Natural killer cell treated with Interleukin-12 subunit alpha and Interleukin-12 subunit beta and Interleukin-15 and Interleukin-18, amount 100 ng/mL, for 72 hours (primary cell): ENCODE results near the gene ZDHHC24. TPM values are rescaled to one million over a fixed set of nuclear protein-coding genes. Genes with fewer than 3 reads are reported as not detected.

Experiments used
- ATAC-seq, 2 donors: fragments of 150-1000 bp; cut with Tn5 transposase in 1 of 2; sonication (Bioruptor Pico), chemical (Tn5 transposase) in 1 of 2; 2 replicates each; pipeline ENCODE4 v1.10.0; 2021
- DNase-seq: peaks from one replicate; pipeline ENCODE4 v3.0.0; 2022; ENCODE audit warnings: low spot score
- H3K27ac Mint-ChIP-seq, 2 donors: 1 replicate in 1 of 2; 2 replicates in 1 of 2; pipeline ENCODE4 v1.8.0; 2022; ENCODE audit warnings: mixed read lengths in 2 of 2, mild to moderate bottlenecking in 1 of 2, moderate library complexity in 1 of 2
- H3K27me3 Mint-ChIP-seq, 2 donors: 1 replicate in 1 of 2; 2 replicates in 1 of 2; pipeline ENCODE4 v1.8.0; 2022; ENCODE audit warnings: mixed read lengths in 2 of 2
- H3K36me3 Mint-ChIP-seq: one replicate; pipeline ENCODE4 v1.8.0; 2022; ENCODE audit warnings: mixed read lengths
- H3K4me1 Mint-ChIP-seq, 2 donors: 1 replicate in 1 of 2; 2 replicates in 1 of 2; pipeline ENCODE4 v1.8.0; 2022; ENCODE audit warnings: low read depth in 2 of 2, mixed read lengths in 2 of 2, mild to moderate bottlenecking in 1 of 2
- H3K4me3 Mint-ChIP-seq: one replicate; pipeline ENCODE4 v1.8.0; 2022; ENCODE audit warnings: mixed read lengths
- H3K9me3 Mint-ChIP-seq: 2 replicates; pipeline ENCODE4 v1.8.0; 2022; ENCODE audit warnings: mixed read lengths
- total RNA-seq, 2 donors: library from RNA; stranded (reverse); gene quantifications; one replicate each; pipeline ENCODE4 v1.2.3, GENCODE V29; 2022

ZDHHC24 gene
- total RNA-seq, 2 donors from 2014 or later, result 15.9 to 19.5 TPM

DNA sequence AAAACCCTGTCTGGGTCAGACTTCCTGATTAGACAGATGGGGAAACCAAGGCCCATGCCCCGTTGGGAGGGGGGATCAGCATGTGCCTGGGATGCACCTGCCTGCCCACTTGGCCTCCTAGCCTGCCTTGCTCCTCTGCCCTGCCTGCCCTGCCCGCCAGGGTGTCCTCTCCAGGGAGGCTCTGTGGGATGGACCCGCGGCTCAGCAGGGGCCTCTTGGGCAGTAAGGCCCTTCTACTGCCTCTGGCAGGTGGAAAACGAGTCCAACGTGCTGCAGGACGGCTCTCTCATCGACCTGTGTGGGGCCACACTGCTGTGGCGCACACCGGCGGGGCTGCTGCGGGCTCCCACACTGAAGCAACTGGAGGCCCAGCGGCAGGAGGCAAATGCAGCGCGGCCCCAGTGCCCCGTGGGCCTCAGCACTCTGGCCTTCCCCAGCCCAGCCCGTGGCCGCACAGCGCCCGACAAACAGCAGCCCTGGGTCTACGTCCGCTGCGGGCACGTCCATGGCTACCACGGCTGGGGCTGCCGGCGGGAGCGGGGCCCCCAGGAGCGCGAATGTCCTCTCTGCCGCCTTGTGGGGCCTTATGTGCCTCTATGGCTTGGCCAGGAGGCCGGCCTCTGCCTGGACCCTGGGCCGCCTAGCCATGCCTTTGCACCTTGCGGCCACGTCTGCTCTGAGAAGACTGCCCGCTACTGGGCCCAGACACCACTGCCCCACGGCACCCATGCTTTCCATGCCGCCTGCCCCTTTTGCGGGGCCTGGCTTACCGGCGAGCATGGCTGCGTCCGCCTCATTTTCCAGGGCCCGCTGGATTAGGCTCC lies 70.3 kb downstream of the ZDHHC24 start:
- H3K4me3 Mint-ChIP-seq, result no peak overlapping the region
- no peak for ATAC-seq
- no peaks in the 10 kb centered on the region for H3K36me3 Mint-ChIP-seq
- H3K9me3 Mint-ChIP-seq, result no peaks in the 10 kb centered on the region
- no peaks in the 10 kb centered on the region for H3K27me3 Mint-ChIP-seq
- peaks cover 16 to 22% of the 10 kb centered on the region in 2 donors for H3K4me1 Mint-ChIP-seq
- no peak overlapping the region for H3K27ac Mint-ChIP-seq
- DNase-seq, result no peak

DNA sequence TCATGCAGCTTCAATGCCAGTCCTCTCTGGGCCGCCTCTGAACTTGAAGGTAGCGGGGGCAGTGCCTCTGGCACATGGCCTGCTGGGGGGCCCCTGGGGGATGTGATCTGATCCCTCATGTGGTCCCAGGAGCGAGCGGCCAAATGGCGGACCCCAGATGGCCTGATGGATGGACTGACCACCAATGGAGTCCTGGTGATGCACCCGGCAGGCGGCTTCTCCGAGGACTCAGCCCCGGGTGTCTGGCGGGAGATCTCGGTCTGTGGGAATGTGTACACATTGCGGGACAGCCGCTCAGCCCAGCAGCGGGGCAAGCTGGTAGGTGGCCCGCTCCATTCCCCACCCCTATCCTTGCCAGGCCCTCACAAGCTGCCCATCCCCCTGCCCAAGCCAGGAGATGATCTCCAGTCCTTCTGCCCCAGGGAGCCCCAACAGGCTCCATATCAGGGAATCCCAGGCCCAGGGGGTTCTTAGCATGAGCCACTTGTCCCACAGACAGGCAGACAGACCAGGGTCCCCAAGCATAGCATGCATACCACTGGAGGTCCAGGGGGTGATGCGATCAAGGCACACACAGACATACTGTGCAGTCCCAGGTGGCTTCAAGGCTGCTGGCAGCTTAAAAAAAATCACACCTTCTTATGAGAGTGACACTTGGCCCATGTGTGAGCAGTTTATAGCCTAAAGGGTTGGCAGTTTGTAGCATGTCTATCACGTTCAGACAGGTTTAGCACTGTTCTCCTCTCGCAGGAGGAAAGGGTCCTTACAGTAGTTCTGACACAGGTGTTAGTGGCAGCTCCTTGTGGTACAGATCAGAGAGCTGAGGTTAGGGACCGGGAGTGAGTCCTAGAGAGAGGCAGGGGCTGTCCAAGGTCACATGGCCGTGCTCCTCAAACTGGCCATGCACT lies 72.0 kb downstream of the ZDHHC24 start:
- Mint-ChIP-seq H3K4me1 (peaks cover 11 to 15% of the 10 kb centered on the region in 2 donors), H3K36me3 (no peaks in the 10 kb centered on the region), H3K27me3 (no peaks in the 10 kb centered on the region), H3K27ac (no peak overlapping the region), H3K9me3 (no peaks in the 10 kb centered on the region), H3K4me3 (no peak overlapping the region)
- no peak for ATAC-seq
- no peak for DNase-seq

DNA sequence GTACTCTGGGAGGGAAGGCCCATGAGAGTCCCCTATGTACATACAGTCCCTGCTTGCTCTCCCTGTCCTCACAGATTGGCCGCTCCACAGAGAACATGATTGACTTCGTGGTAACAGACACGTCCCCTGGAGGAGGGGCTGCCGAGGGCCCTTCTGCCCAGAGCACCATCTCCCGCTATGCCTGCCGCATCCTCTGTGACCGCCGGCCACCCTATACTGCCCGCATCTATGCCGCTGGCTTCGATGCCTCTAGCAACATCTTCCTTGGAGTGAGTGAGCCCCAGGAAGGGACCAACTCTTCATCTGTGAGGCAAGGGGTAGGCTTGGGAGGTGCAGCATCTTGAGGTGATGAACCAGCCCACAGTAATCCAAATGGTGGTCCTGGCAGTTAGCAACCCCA lies 72.7 kb downstream of the ZDHHC24 start:
- no peak for DNase-seq
- Mint-ChIP-seq H3K4me3 (no peak overlapping the region), H3K27me3 (no peaks in the 10 kb centered on the region)

DNA sequence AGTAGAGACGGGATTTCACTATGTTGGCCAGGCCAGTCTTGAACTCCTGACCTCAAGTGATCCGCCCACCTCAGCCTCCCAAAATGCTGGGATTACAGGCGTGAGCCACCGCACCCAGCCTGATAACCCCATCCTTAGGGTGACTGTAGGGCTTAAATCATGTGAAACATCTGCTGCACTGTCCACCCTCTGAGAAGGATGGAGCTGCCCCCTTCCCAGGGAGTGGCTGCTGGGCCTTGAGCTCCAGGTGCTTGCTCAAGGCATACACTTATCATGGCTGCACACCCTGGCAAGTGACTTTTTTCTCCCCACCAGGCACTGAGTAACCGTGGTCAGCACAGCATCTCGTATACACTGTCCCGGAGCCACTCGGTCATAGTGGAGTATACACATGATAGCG lies 73.8 kb downstream of the ZDHHC24 start:
- Mint-ChIP-seq H3K9me3 (no peaks in the 10 kb centered on the region), H3K36me3 (no peaks in the 10 kb centered on the region), H3K27me3 (no peaks in the 10 kb centered on the region), H3K4me3 (no peak overlapping the region), H3K4me1 (peaks cover 0 to 13% of the 10 kb centered on the region in 2 donors), H3K27ac (no peak overlapping the region)
- DNase-seq (no peak), ATAC-seq (no peak)

More for the DNA sequence above, 72.7 kb downstream of the ZDHHC24 start:
- no peak for ATAC-seq
- peaks cover 4 to 14% of the 10 kb centered on the region in 2 donors for H3K4me1 Mint-ChIP-seq
- no peaks in the 10 kb centered on the region for H3K36me3 Mint-ChIP-seq
- no peak overlapping the region for H3K27ac Mint-ChIP-seq
- no peaks in the 10 kb centered on the region for H3K9me3 Mint-ChIP-seq

DNA sequence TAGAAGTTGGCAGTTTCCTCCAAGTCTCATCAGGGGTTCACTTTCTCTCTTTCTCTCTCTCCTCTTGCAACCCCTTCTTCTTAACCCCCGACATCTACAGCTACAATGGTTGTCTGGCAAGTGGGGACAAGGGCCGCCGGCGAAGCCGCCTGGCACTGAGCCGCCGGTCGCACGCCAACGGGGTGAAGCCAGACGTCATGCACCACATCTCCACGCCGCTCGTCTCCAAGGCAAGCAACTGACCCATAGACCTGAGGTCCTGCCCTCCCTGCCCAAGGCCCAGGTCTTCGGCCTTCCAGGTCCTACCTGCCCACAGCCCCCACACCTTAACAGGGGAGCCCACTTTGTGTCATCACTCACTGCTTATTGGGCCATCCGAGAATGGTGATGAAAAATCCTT lies 74.7 kb downstream of the ZDHHC24 start:
- Mint-ChIP-seq H3K4me3 (no peak overlapping the region), H3K4me1 (peaks cover 0 to 13% of the 10 kb centered on the region in 2 donors), H3K36me3 (no peaks in the 10 kb centered on the region), H3K9me3 (no peaks in the 10 kb centered on the region), H3K27me3 (no peaks in the 10 kb centered on the region), H3K27ac (no peak overlapping the region)
- DNase-seq (no peak), ATAC-seq (no peak)

Other genes with a start within 250 kb of the ZDHHC24 start
- under 1 TPM; 0.10 to 0.59 TPM for gene CD248, start 229.0 kb downstream of the ZDHHC24 start, total RNA-seq
- 1 to 10 TPM in 1 of 2 donors, under 1 TPM in 1; 0.43 to 2.1 TPM for gene RIN1, start 209.6 kb downstream of the ZDHHC24 start, total RNA-seq
- 10 to 100 TPM; 53.2 to 64.5 TPM for gene BRMS1, start 200.9 kb downstream of the ZDHHC24 start, total RNA-seq
- 1 to 10 TPM; 3.5 to 5.4 TPM for gene B4GAT1, start 198.4 kb downstream of the ZDHHC24 start, total RNA-seq
- gene SLC29A2, start 174.3 kb downstream of the ZDHHC24 start, total RNA-seq, result 10 to 100 TPM in 1 of 2 donors, 1 to 10 TPM in 1; 2.4 to 13.6 TPM
- gene NPAS4, start 125.0 kb downstream of the ZDHHC24 start, total RNA-seq, result not detected
- 100 to 1,000 TPM in 1 of 2 donors, 10 to 100 TPM in 1; 58.7 to 112 TPM for gene MRPL11, start 107.2 kb downstream of the ZDHHC24 start, total RNA-seq
- 1 to 10 TPM; 5.4 to 6.0 TPM for gene PELI3, start 79.1 kb downstream of the ZDHHC24 start, total RNA-seq
- 100 to 1,000 TPM in 1 of 2 donors, 10 to 100 TPM in 1; 77.4 to 122 TPM for gene DPP3, start 65.6 kb downstream of the ZDHHC24 start, total RNA-seq
- gene BBS1, start 35.4 kb downstream of the ZDHHC24 start, total RNA-seq, result 10 to 100 TPM; 20.5 to 21.7 TPM
- under 1 TPM; 0.12 to 0.73 TPM for gene ACTN3, start 855 bp upstream of the ZDHHC24 start, total RNA-seq
- gene CTSF, start 22.6 kb upstream of the ZDHHC24 start, total RNA-seq, result 1 to 10 TPM; 2.7 to 3.8 TPM
- gene CCDC87, start 47.0 kb upstream of the ZDHHC24 start, total RNA-seq, result not detected
- 10 to 100 TPM; 29.0 to 31.0 TPM for gene CCS, start 47.1 kb upstream of the ZDHHC24 start, total RNA-seq
- 100 to 1,000 TPM; 122 to 201 TPM for gene RBM14, start 70.6 kb upstream of the ZDHHC24 start, total RNA-seq
- gene RBM4, start 92.7 kb upstream of the ZDHHC24 start, total RNA-seq, result 100 to 1,000 TPM; 142 to 162 TPM
- gene RBM4B, start 131.8 kb upstream of the ZDHHC24 start, total RNA-seq, result 10 to 100 TPM; 14.8 to 16.7 TPM
- under 1 TPM in 1 of 2 donors, not detected in 1; 0.93 TPM for gene SPTBN2, start 183.2 kb upstream of the ZDHHC24 start, total RNA-seq